HepG2 (cell line): ENCODE results near the gene SCRG1. TPM values are rescaled to one million over a fixed set of nuclear protein-coding genes. Genes with fewer than 3 reads are reported as not detected.
A peak's percentile ranks its signal among the peaks of the same experiment; 100 is the strongest.

Source experiments
- ATAC-seq: fragments of 200-7000 bp; cut with Tn5 transposase; 3 replicates; pipeline ENCODE4 v1.9.1; 2020; ENCODE audit warnings: mild to moderate bottlenecking, moderate library complexity
- BruUV-seq: library from RNA; stranded (reverse); fragments of 400-500 nt; replicated peaks from 2 replicates; lab custom pipeline; 2021; lab: Mats Ljungman, UMichigan
- CTCF ChIA-PET: fragments of 300-600 bp; formaldehyde crosslinking; extraction: SDS; loops from one replicate; lab custom pipeline; 2021; ENCODE audit warnings: low total read pairs, inconsistent platforms, low intra/inter-chr PET ratio; lab: Yijun Ruan, JAX
- POLR2A ChIA-PET: fragments of 350-600 bp; sonication (Branson Sonifier 250); formaldehyde crosslinking; loops from one replicate; lab custom pipeline; 2020; ENCODE audit warnings: antibody characterized with exemption, inconsistent platforms; lab: Yijun Ruan, JAX
- DNase-seq: peaks from one replicate; pipeline ENCODE4 v3.0.0-alpha.2; 2015; ENCODE audit warnings: low spot score
- FAIRE-seq: peaks from 3 replicates; lab custom pipeline; 2011; peaks lifted over from hg19 to GRCh38; lab: Jason Lieb, UNC
- H2AFZ ChIP-seq: one replicate; pipeline ENCODE4 v1.6.1; 2011; ENCODE audit warnings: low read length, inconsistent platforms
- H3K27ac ChIP-seq: fragments of 300-600 bp; 3 replicates; pipeline ENCODE4 v1.8.0; 2011; ENCODE audit warnings: mixed run types, mild to moderate bottlenecking, mixed read lengths, low read length, inconsistent platforms; ENCODE audit not compliant: insufficient read depth; ENCODE audit errors: extremely low read length
- H3K27me3 ChIP-seq, 2 experiments: fragments of 200-600 bp in 1 of 2; 2 replicates in 1 of 2; 3 replicates in 1 of 2; pipeline versions ENCODE4 v1.6.0 to v1.8.0; 2011; ENCODE audit warnings: low read length in 2 of 2, mild to moderate bottlenecking in 2 of 2, moderate library complexity in 2 of 2, inconsistent platforms in 1 of 2; ENCODE audit not compliant: insufficient read depth in 2 of 2, control insufficient read depth in 1 of 2
- H3K36me3 ChIP-seq, 2 experiments: fragments of 200-600 bp in 1 of 2; replicated peaks in 1 of 2; 2 replicates in 1 of 2; 3 replicates in 1 of 2; pipeline versions ENCODE4 v1.5.1 to v1.8.0; 2011; ENCODE audit warnings: low read length in 2 of 2, inconsistent platforms in 1 of 2; ENCODE audit not compliant: insufficient read depth in 2 of 2, control insufficient read depth in 1 of 2
- H3K4me1 ChIP-seq: 2 replicates; pipeline ENCODE4 v1.5.1; 2012; ENCODE audit warnings: low read length, inconsistent platforms; ENCODE audit not compliant: insufficient read depth
- H3K4me2 ChIP-seq: 2 replicates; pipeline ENCODE4 v1.6.0; 2011; ENCODE audit warnings: low read depth, low read length, inconsistent platforms
- H3K4me3 ChIP-seq, 3 experiments: fragments of 200-600 bp in 1 of 3; sonication (generic), shearing (Covaris generic) in 1 of 3; replicated peaks in 1 of 3; 2 replicates each; pipeline ENCODE4 v1.5.1; 2011 to 2016; ENCODE audit warnings: low read length in 3 of 3, inconsistent platforms in 2 of 3, low read depth in 2 of 3, mild to moderate bottlenecking in 2 of 3, control low read depth in 1 of 3, mixed read lengths in 1 of 3; ENCODE audit not compliant: insufficient read depth in 1 of 3
- H3K79me2 ChIP-seq: one replicate; pipeline ENCODE4 v1.6.1; 2011; ENCODE audit warnings: low read length, inconsistent platforms; ENCODE audit not compliant: insufficient read depth
- H3K9ac ChIP-seq: 2 replicates; pipeline ENCODE4 v1.6.0; 2011; ENCODE audit warnings: mild to moderate bottlenecking, low read depth, low read length, inconsistent platforms; ENCODE audit not compliant: insufficient read depth
- H3K9me3 ChIP-seq: 2 replicates; pipeline ENCODE4 v1.5.1; 2012; ENCODE audit warnings: mild to moderate bottlenecking, low read length
- H4K20me1 ChIP-seq: 2 replicates; pipeline ENCODE4 v1.6.0; 2011; ENCODE audit warnings: inconsistent platforms, mild to moderate bottlenecking, low read length, moderate library complexity; ENCODE audit not compliant: insufficient read depth
- BATF2 ChIP-seq: sonication (generic); formaldehyde crosslinking; IDR thresholded peaks from 2 replicates; pipeline ENCODE4 v1.8.0; 2022; ENCODE audit warnings: mild to moderate bottlenecking, missing genetic modification reagents, moderate library complexity
- DR1 ChIP-seq: sonication (generic); formaldehyde crosslinking; IDR thresholded peaks from 2 replicates; pipeline ENCODE4 v1.8.0; 2021; ENCODE audit warnings: mild to moderate bottlenecking, missing genetic modification reagents, inconsistent platforms
- KLF15 ChIP-seq: sonication (generic); formaldehyde crosslinking; IDR thresholded peaks from 2 replicates; pipeline ENCODE4 v1.8.1; 2023; ENCODE audit warnings: borderline replicate concordance, mild to moderate bottlenecking, inconsistent platforms, missing genetic modification reagents, mixed read lengths
- MLLT10 ChIP-seq: sonication (generic); formaldehyde crosslinking; IDR thresholded peaks from 2 replicates; pipeline ENCODE4 v1.4.0; 2020; ENCODE audit warnings: missing genetic modification reagents
- POLR2G ChIP-seq: fragments of 200-400 bp; formaldehyde crosslinking; IDR thresholded peaks from 2 replicates; pipeline ENCODE4 v1.6.1; 2018; ENCODE audit warnings: mild to moderate bottlenecking, low read depth, low read length, moderate library complexity
- PTBP1 ChIP-seq: fragments of 200-400 bp; formaldehyde crosslinking; IDR thresholded peaks from 2 replicates; pipeline ENCODE4 v1.6.1; 2018; ENCODE audit warnings: low read length, low read depth; ENCODE audit not compliant: poor library complexity, severe bottlenecking
- RARA ChIP-seq: IDR thresholded peaks from 2 replicates; pipeline ENCODE4 v1.6.1; 2016; ENCODE audit warnings: missing genetic modification reagents, missing compliant biosample characterization
- REL ChIP-seq: sonication (generic); formaldehyde crosslinking; conservative IDR thresholded peaks from 2 replicates; pipeline ENCODE4 v1.8.0; 2022; ENCODE audit warnings: mild to moderate bottlenecking, missing genetic modification reagents, moderate library complexity
- RXRB ChIP-seq: IDR thresholded peaks from 2 replicates; pipeline ENCODE4 v1.6.1; 2016; ENCODE audit warnings: borderline replicate concordance, missing genetic modification reagents, missing compliant biosample characterization
- SETDB1 ChIP-seq: sonication (generic); formaldehyde crosslinking; IDR thresholded peaks from 2 replicates; pipeline ENCODE4 v1.5.1; 2020; ENCODE audit warnings: missing genetic modification reagents, mild to moderate bottlenecking, borderline replicate concordance
- TAF1 ChIP-seq: sonication (generic); formaldehyde crosslinking; IDR thresholded peaks from 2 replicates; pipeline ENCODE4 v1.4.0; 2020; ENCODE audit warnings: missing genetic modification reagents
- THYN1 ChIP-seq: sonication (generic); formaldehyde crosslinking; IDR thresholded peaks from 2 replicates; pipeline ENCODE4 v1.8.1; 2023; ENCODE audit warnings: low read depth, mild to moderate bottlenecking, moderate library complexity, missing genetic modification reagents, borderline replicate concordance
- YEATS2 ChIP-seq: sonication (generic); formaldehyde crosslinking; IDR thresholded peaks from 2 replicates; pipeline ENCODE4 v1.4.0; 2020; ENCODE audit warnings: missing genetic modification reagents, borderline replicate concordance
- ZFP90 ChIP-seq: sonication (generic); formaldehyde crosslinking; IDR thresholded peaks from 2 replicates; pipeline ENCODE4 v1.8.0; 2022; ENCODE audit warnings: missing genetic modification reagents, mild to moderate bottlenecking, inconsistent platforms, borderline replicate concordance
- ZGPAT ChIP-seq: IDR thresholded peaks from 2 replicates; pipeline ENCODE4 v1.6.1; 2016; ENCODE audit warnings: mild to moderate bottlenecking
- ZNF337 ChIP-seq: sonication (generic); formaldehyde crosslinking; IDR thresholded peaks from 2 replicates; pipeline ENCODE4 v1.5.1; 2020; ENCODE audit warnings: missing genetic modification reagents, low read depth, mild to moderate bottlenecking, borderline replicate concordance
- ZNF777 ChIP-seq: sonication (generic); formaldehyde crosslinking; IDR thresholded peaks from 2 replicates; pipeline ENCODE4 v1.4.0; 2020; ENCODE audit warnings: missing genetic modification reagents
- WGBS: methylation state at CpG from one replicate; pipeline ENCODE4 v1.1.6; 2017; ENCODE audit warnings: low lambda C conversion rate; 5-methylcytosine and 5-hydroxymethylcytosine counted together
- in situ Hi-C: cut with HindIII; loops from 2 replicates; pipeline ENCODE4 v1.10.0; 2017; ENCODE audit warnings: low pct_unique_long_range_greater_than_20kb; ENCODE audit not compliant: extremely low pct_ligation_motif_present
- intact Hi-C: fragments of 100-400 bp; cut with micrococcal nuclease; formaldehyde crosslinking; loops from one replicate; pipeline ENCODE4 v1.10.0; 2022; ENCODE audit not compliant: unreplicated experiment
- polyA plus RNA-seq, 8 experiments: library from polyadenylated mRNA; depleted of rRNA in 3 of 8; stranded (reverse) in 7 of 8; unstranded in 1 of 8; fragments of >200 nt; fragmentation: Illumina TruSeq in 4 of 8; extraction: Trizol in 4 of 8; gene quantifications; 2 replicates each; pipeline versions ENCODE4 v1.2.1 to v1.2.3, GENCODE V29; 2011 to 2016; ENCODE audit warnings: low read depth in 4 of 8, missing spikeins in 1 of 8, mixed read lengths in 1 of 8; ENCODE audit not compliant: insufficient read depth in 1 of 8
- total RNA-seq, 5 experiments: library from RNA; depleted of rRNA; stranded (reverse); fragments of >200 nt; fragmentation: Illumina TruSeq; extraction: Trizol; gene quantifications; 2 replicates each; pipeline ENCODE4 v1.2.3, GENCODE V29; 2016; ENCODE audit warnings: low read depth in 1 of 5
- TF ChIP-seq, protein P1 (sequence below): sonication (generic); formaldehyde crosslinking; IDR thresholded peaks from 2 replicates; pipeline ENCODE4 v1.8.1; 2022; ENCODE audit warnings: low read depth, mild to moderate bottlenecking, missing genetic modification reagents

Gene SCRG1
- total and polyA plus RNA-seq, 2 of the 13 experiments (the other 11 are each of a cell fraction or from before 2014, with no cell fraction given) = not detected

DNA sequence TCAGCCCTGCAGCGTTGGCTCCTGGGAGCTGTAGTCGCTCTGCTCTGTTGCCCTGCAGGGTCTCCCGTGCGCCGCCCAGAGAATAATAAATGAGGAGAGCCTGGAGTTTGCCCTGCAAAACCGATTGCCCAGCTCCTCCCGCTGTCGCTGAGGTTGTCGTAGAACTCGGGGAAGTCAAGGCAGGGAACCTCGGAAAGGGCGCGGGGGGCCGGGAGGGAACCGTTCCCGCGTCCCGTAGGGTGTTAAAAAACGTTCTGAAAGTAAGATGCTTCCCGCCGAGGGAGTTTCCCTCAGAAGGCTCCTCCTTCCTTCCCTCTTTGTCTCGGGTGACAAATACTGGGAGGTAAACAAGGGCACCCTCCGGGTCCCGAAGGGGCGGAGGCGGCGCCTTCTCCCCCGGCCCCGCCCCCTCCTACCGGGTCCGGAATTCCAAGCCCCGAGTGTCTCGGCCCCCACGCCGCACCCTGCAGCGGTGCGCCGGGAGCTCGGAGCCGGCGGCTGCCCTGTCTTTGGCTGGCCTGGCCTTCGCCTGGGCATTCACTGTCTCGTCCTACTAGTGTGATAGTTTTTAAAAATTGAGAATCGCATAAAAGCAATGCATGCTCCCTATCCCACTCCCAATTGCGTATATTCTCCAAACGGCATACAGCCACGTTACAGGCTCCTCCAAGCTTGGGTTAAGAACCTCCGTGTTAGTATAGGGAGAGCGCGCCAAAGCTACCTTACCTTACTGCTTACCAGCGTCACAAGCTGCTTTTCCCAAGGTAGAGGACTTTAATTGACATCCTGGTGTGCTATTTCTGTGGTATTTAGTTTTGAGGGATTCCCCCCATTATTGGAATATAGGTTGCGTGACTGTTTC is 63.8 kb downstream of the SCRG1 start:
- in situ Hi-C loops = loop anchor here (5.0 kb wide), 1 partner anchor 37 kb away; the partner anchor contains the start of gene SAP30
- TF ChIP-seq ZFP90 (CRISPR knock-in tag) (no peak), THYN1 (CRISPR knock-in tag) (no peak), PTBP1 (no peak), REL (CRISPR knock-in tag) (no peak), ZGPAT (no peak), RARA (CRISPR knock-in tag) (no peak), ZNF337 (no peak), ZNF777 (CRISPR knock-in tag) (peak; percentile 52), BATF2 (CRISPR knock-in tag) (no peak), KLF15 (CRISPR knock-in tag) (no peak), TAF1 (CRISPR knock-in tag) (no peak), YEATS2 (CRISPR knock-in tag) (no peak), SETDB1 (CRISPR knock-in tag) (no peak), RXRB (CRISPR knock-in tag) (no peak), POLR2G (peak; percentile 85), DR1 (CRISPR knock-in tag) (no peak; the same call in 1 of the 2 replicates), MLLT10 (no peak)
- TF ChIP-seq, protein P1, sequence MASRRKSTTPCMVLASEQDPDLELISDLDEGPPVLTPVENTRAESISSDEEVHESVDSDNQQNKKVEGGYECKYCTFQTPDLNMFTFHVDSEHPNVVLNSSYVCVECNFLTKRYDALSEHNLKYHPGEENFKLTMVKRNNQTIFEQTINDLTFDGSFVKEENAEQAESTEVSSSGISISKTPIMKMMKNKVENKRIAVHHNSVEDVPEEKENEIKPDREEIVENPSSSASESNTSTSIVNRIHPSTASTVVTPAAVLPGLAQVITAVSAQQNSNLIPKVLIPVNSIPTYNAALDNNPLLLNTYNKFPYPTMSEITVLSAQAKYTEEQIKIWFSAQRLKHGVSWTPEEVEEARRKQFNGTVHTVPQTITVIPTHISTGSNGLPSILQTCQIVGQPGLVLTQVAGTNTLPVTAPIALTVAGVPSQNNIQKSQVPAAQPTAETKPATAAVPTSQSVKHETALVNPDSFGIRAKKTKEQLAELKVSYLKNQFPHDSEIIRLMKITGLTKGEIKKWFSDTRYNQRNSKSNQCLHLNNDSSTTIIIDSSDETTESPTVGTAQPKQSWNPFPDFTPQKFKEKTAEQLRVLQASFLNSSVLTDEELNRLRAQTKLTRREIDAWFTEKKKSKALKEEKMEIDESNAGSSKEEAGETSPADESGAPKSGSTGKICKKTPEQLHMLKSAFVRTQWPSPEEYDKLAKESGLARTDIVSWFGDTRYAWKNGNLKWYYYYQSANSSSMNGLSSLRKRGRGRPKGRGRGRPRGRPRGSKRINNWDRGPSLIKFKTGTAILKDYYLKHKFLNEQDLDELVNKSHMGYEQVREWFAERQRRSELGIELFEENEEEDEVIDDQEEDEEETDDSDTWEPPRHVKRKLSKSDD (CRISPR knock-in tag) = no peak

More for the DNA sequence above, 63.8 kb downstream of the SCRG1 start:
- POLR2A ChIA-PET = interaction anchor here (0.8 to 3.4 kb wide), 8 partner anchors 10 to 40 kb away, joined by 3 to 109 read pairs (median 4); partner anchors contain the start of gene SAP30
- TSS peak; percentile 82 for BruUV-seq
- H4K20me1 ChIP-seq = peaks cover 3% of the 10 kb centered on the region; the same call in 1 of the 2 replicates
- no peaks in the 10 kb centered on the region; a peak in 2 of 5 replicates for H3K27me3 ChIP-seq
- peaks cover 20% of the 10 kb centered on the region for H3K79me2 ChIP-seq
- H3K9me3 ChIP-seq = no peaks in the 10 kb centered on the region
- FAIRE-seq (peak; percentile 30), DNase-seq (peak; percentile 83), ATAC-seq (peak; percentile 80)
- peak overlapping the region; percentile 99 for H3K27ac ChIP-seq
- peak overlapping the region; percentile 77 for H3K4me2 ChIP-seq
- peaks cover 23% of the 10 kb centered on the region for H3K4me1 ChIP-seq
- CTCF ChIA-PET = no interaction called here
- intact Hi-C loops = loop anchor here (1.0 kb wide), 1 partner anchor 35 kb away; the partner anchor contains the start of gene SAP30
- peak overlapping the region; percentile 87 for H3K9ac ChIP-seq
- 4% methylated on average over 32 of the region's 52 CpGs for WGBS
- H2AFZ ChIP-seq = peak overlapping the region; percentile 90
- H3K36me3 ChIP-seq = peaks cover 0 to 13% of the 10 kb centered on the region in 2 experiments; a peak in 2 of 5 replicates
- H3K4me3 ChIP-seq = peak overlapping the region; percentile 73 to 89 (median 77)
